IMR-90 (cell line): ENCODE measurements around the gene THBS1. TPM values are rescaled to one million over a fixed set of nuclear protein-coding genes. Genes with fewer than 3 reads are reported as not detected.

Experiments used
- ATAC-seq: fragments of 200-7000 bp; cut with Tn5 transposase; 2 replicates; pipeline ENCODE4 v1.9.1; 2020; ENCODE audit warnings: low read depth, mild to moderate bottlenecking, moderate library complexity
- BruUV-seq: library from RNA; stranded (reverse); fragments of 400-500 nt; replicated peaks from 2 replicates; lab custom pipeline; 2021; lab: Mats Ljungman, UMichigan
- CTCF ChIA-PET: fragments of 300-600 bp; formaldehyde crosslinking; extraction: SDS; loops from one replicate; lab custom pipeline; 2021; ENCODE audit warnings: antibody characterized with exemption; lab: Yijun Ruan, JAX
- POLR2A ChIA-PET: fragments of 300-600 bp; sonication (Branson Sonifier 250); formaldehyde crosslinking; loops from one replicate; lab custom pipeline; 2022; ENCODE audit warnings: antibody characterized with exemption; ENCODE audit not compliant: unreplicated experiment; lab: Charles Lee
- DNase-seq: peaks from one replicate; pipeline ENCODE4 v3.0.0; 2013
- H2AFZ ChIP-seq: replicated peaks from 2 replicates; pipeline ENCODE3; 2013; ENCODE audit warnings: low read length, mild to moderate bottlenecking; ENCODE audit not compliant: poor library complexity
- H2AK5ac ChIP-seq: 2 replicates; pipeline ENCODE4 v1.6.1; 2013; ENCODE audit warnings: low read depth, low read length, inconsistent platforms
- H2AK9ac ChIP-seq: replicated peaks from 2 replicates; pipeline ENCODE3; 2013; ENCODE audit warnings: mild to moderate bottlenecking, low read depth, low read length, moderate library complexity; ENCODE audit not compliant: poor library complexity
- H2BK120ac ChIP-seq: 2 replicates; pipeline ENCODE4 v1.6.1; 2013; ENCODE audit warnings: low read depth, low read length, inconsistent platforms
- H2BK15ac ChIP-seq: 3 replicates; pipeline ENCODE4 v1.6.1; 2013; ENCODE audit warnings: low read depth, low read length, inconsistent platforms
- H2BK20ac ChIP-seq: 2 replicates; pipeline ENCODE4 v1.6.1; 2013; ENCODE audit warnings: low read depth, mild to moderate bottlenecking, inconsistent platforms, low read length, moderate library complexity
- H2BK5ac ChIP-seq: 2 replicates; pipeline ENCODE4 v1.6.1; 2013; ENCODE audit warnings: mild to moderate bottlenecking, low read depth, low read length, inconsistent platforms; ENCODE audit not compliant: poor library complexity, severe bottlenecking
- H3K14ac ChIP-seq: replicated peaks from 2 replicates; pipeline ENCODE4 v1.6.1; 2013; ENCODE audit warnings: low read depth, low read length, inconsistent platforms
- H3K18ac ChIP-seq: 2 replicates; pipeline ENCODE4 v1.6.1; 2013; ENCODE audit warnings: low read depth, low read length, control low read depth
- H3K23ac ChIP-seq: 2 replicates; pipeline ENCODE4 v1.6.1; 2013; ENCODE audit warnings: low read depth, low read length, inconsistent platforms
- H3K27ac ChIP-seq: 2 replicates; pipeline ENCODE4 v1.5.1; 2013; ENCODE audit warnings: mild to moderate bottlenecking, control low read depth, low read length; ENCODE audit not compliant: insufficient read depth
- H3K27me3 ChIP-seq: 2 replicates; pipeline ENCODE4 v1.6.1; 2013; ENCODE audit warnings: low read length; ENCODE audit not compliant: control insufficient read depth, insufficient read depth
- H3K36me3 ChIP-seq: 2 replicates; pipeline ENCODE4 v1.6.1; 2013; ENCODE audit warnings: low read length, mixed read lengths; ENCODE audit not compliant: control insufficient read depth, insufficient read depth
- H3K4ac ChIP-seq: 2 replicates; pipeline ENCODE4 v1.6.1; 2013; ENCODE audit warnings: low read depth, low read length, inconsistent platforms
- H3K4me1 ChIP-seq: 2 replicates; pipeline ENCODE4 v1.6.1; 2013; ENCODE audit warnings: low read length, mixed read lengths; ENCODE audit not compliant: control insufficient read depth, insufficient read depth
- H3K4me2 ChIP-seq: 2 replicates; pipeline ENCODE4 v1.6.1; 2013; ENCODE audit warnings: low read depth, mild to moderate bottlenecking, control low read depth, low read length, moderate library complexity
- H3K4me3 ChIP-seq: 2 replicates; pipeline ENCODE4 v1.5.1; 2013; ENCODE audit warnings: low read depth, mild to moderate bottlenecking, control low read depth, low read length, moderate library complexity; ENCODE audit not compliant: insufficient read depth
- H3K56ac ChIP-seq: 2 replicates; pipeline ENCODE4 v1.6.1; 2013; ENCODE audit warnings: low read length, inconsistent platforms; ENCODE audit not compliant: insufficient read depth; ENCODE audit errors: extremely low read depth
- H3K79me1 ChIP-seq, 2 experiments: 2 replicates each; pipeline ENCODE4 v1.6.1; 2013; ENCODE audit warnings: low read length in 2 of 2, inconsistent platforms in 1 of 2, low read depth in 1 of 2
- H3K9ac ChIP-seq: 2 replicates; pipeline ENCODE4 v1.6.1; 2013; ENCODE audit warnings: low read depth, low read length, control low read depth
- H3K9me1 ChIP-seq: 2 replicates; pipeline ENCODE4 v1.6.1; 2013; ENCODE audit warnings: low read length, inconsistent platforms; ENCODE audit not compliant: insufficient read depth
- H3K9me3 ChIP-seq: 2 replicates; pipeline ENCODE4 v1.6.1; 2013; ENCODE audit warnings: low read length; ENCODE audit not compliant: control insufficient read depth, insufficient read depth
- H4K20me1 ChIP-seq: 2 replicates; pipeline ENCODE4 v1.6.1; 2013; ENCODE audit warnings: low read length, inconsistent platforms; ENCODE audit not compliant: insufficient read depth
- H4K5ac ChIP-seq: 2 replicates; pipeline ENCODE4 v1.6.1; 2013; ENCODE audit warnings: mild to moderate bottlenecking, low read depth, low read length, control low read depth
- H4K8ac ChIP-seq, 2 experiments: 2 replicates each; pipeline ENCODE4 v1.6.1; 2013; ENCODE audit warnings: low read depth in 2 of 2, low read length in 2 of 2, control low read depth in 1 of 2, inconsistent platforms in 1 of 2
- H4K91ac ChIP-seq: 2 replicates; pipeline ENCODE4 v1.6.1; 2013; ENCODE audit warnings: low read depth, low read length, inconsistent platforms; ENCODE audit not compliant: insufficient read depth
- BHLHE40 ChIP-seq: fragments of 150-350 bp; IDR thresholded peaks from 2 replicates; pipeline ENCODE4 v1.6.1; 2016; ENCODE audit warnings: mild to moderate bottlenecking, low read depth, low read length
- CEBPB ChIP-seq: IDR thresholded peaks from 2 replicates; pipeline ENCODE4 v1.6.1; 2012; ENCODE audit warnings: low read depth, low read length, improper control_type of control experiment
- CHD1 ChIP-seq: IDR thresholded peaks from 2 replicates; pipeline ENCODE4 v1.6.1; 2012; ENCODE audit warnings: low read depth, low read length, improper control_type of control experiment
- FOS ChIP-seq: fragments of 150-350 bp; IDR thresholded peaks from 2 replicates; pipeline ENCODE4 v1.6.1; 2016; ENCODE audit warnings: low read depth, low read length
- MAFK ChIP-seq: IDR thresholded peaks from 2 replicates; pipeline ENCODE4 v1.6.1; 2012; ENCODE audit warnings: low read depth, low read length, improper control_type of control experiment
- MAZ ChIP-seq: IDR thresholded peaks from 2 replicates; pipeline ENCODE4 v1.6.1; 2012; ENCODE audit warnings: low read depth, mild to moderate bottlenecking, low read length, improper control_type of control experiment, moderate library complexity, borderline replicate concordance
- MXI1 ChIP-seq: IDR thresholded peaks from 2 replicates; pipeline ENCODE4 v1.6.1; 2012; ENCODE audit warnings: low read depth, mild to moderate bottlenecking, low read length, moderate library complexity, borderline replicate concordance
- NFE2L2 ChIP-seq: fragments of 150-350 bp; IDR thresholded peaks from 2 replicates; pipeline ENCODE4 v1.6.1; 2016; ENCODE audit warnings: low read depth, mild to moderate bottlenecking, low read length
- POLR2A ChIP-seq: IDR thresholded peaks from 2 replicates; pipeline ENCODE4 v1.6.1; 2012; ENCODE audit warnings: mild to moderate bottlenecking, low read depth, low read length
- RAD21 ChIP-seq: IDR thresholded peaks from 2 replicates; pipeline ENCODE4 v1.6.1; 2012; ENCODE audit warnings: low read length, improper control_type of control experiment
- RCOR1 ChIP-seq: IDR thresholded peaks from 2 replicates; pipeline ENCODE4 v1.6.1; 2012; ENCODE audit warnings: mild to moderate bottlenecking, low read length, improper control_type of control experiment; ENCODE audit not compliant: insufficient replicate concordance
- RFX5 ChIP-seq: IDR thresholded peaks from 2 replicates; pipeline ENCODE4 v1.8.0; 2012; ENCODE audit warnings: low read depth, mild to moderate bottlenecking, low read length, moderate library complexity
- SMC3 ChIP-seq: fragments of 150-350 bp; IDR thresholded peaks from 2 replicates; pipeline ENCODE4 v1.6.1; 2016; ENCODE audit warnings: low read depth, mild to moderate bottlenecking, antibody characterized with exemption, low read length, moderate library complexity
- WGBS, 2 experiments: methylation state at CpG; one replicate each; pipeline versions ENCODE4 v1.1.5 to v1.1.7; 2013; ENCODE audit warnings: missing lambda C conversion rate in 2 of 2; ENCODE audit not compliant: insufficient read length in 1 of 2; ENCODE audit errors: extremely low coverage in 2 of 2; 5-methylcytosine and 5-hydroxymethylcytosine counted together
- dilution Hi-C: fragments of 300-500 bp; cut with HindIII; formaldehyde crosslinking; loops from one replicate; pipeline ENCODE4 v1.14.3; 2018; ENCODE audit warnings: low sequenced_read_pairs; ENCODE audit not compliant: unreplicated experiment
- in situ Hi-C: fragments of 300-500 bp; cut with MboI; formaldehyde crosslinking; loops from 3 replicates; pipeline ENCODE4 v1.14.3; 2019; ENCODE audit warnings: low sequenced_read_pairs, inconsistent platforms, mixed read lengths
- intact Hi-C: fragments of 100-400 bp; cut with micrococcal nuclease; formaldehyde crosslinking; loops from 2 replicates; pipeline ENCODE4 v1.10.0; 2022
- polyA plus RNA-seq, 3 experiments: library from polyadenylated mRNA; depleted of rRNA; stranded (reverse); fragments of >200 nt; gene quantifications; 2 replicates each; pipeline ENCODE4 v1.2.3, GENCODE V29; 2012; ENCODE audit warnings: low replicate concordance in 1 of 3
- total RNA-seq: library from RNA; depleted of rRNA; stranded (reverse); fragments of >200 nt; gene quantifications from 2 replicates; pipeline ENCODE4 v1.2.3, GENCODE V29; 2012
- TF ChIP-seq, protein P1 (sequence below): fragments of 150-350 bp; IDR thresholded peaks from 2 replicates; pipeline ENCODE4 v1.6.1; 2016; ENCODE audit warnings: low read depth, mild to moderate bottlenecking, low read length, moderate library complexity, borderline replicate concordance
- TF ChIP-seq, protein P2 (sequence below): fragments of 150-350 bp; IDR thresholded peaks from 2 replicates; pipeline ENCODE4 v1.6.1; 2017; ENCODE audit warnings: mild to moderate bottlenecking, antibody characterized with exemption, low read length, low read depth
- TF ChIP-seq, protein P3 (sequence below): conservative IDR thresholded peaks from 2 replicates; pipeline ENCODE4 v1.5.1; 2012; ENCODE audit warnings: mild to moderate bottlenecking, low read depth, low read length, improper control_type of control experiment

Gene THBS1
- total and polyA plus RNA-seq, 2 of the 4 experiments (the other 2 are of a cell fraction), result 1,562 to 4,071 TPM

DNA sequence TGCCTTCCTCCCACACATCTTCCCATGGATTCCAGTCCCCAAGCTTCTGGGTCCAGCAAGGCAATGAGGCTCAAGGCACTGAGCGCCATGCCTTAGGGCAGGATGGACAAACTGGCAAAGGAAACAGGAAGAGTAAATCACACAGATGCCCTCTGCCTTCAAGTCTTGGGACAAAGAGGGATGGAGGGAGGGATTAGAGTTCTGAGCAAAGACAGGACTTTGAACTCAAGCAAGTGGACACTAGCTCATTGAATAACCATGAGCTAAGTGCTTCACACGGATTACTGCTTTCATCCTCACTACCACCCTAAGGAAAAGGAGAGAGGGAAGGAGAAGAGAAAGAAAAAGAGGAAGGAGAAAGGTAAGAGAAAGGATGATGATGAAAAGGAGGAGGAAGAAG lies 7.6 kb upstream of the THBS1 start:
- Histone ChIP-seq H3K56ac (no peak overlapping the region), H2BK5ac (no peak overlapping the region), H2AK9ac (no peak overlapping the region), H2BK120ac (no peak overlapping the region; the same call in 1 of the 2 replicates), H3K14ac (0 out of 2 replicates have a peak overlapping the region, but pooled peaks have one; percentile 33), H4K20me1 (no peaks in the 10 kb centered on the region), H3K27me3 (no peaks in the 10 kb centered on the region), H2AFZ (no peak overlapping the region), H3K18ac (no peak overlapping the region), H2AK5ac (peak overlapping the region; percentile 54; the same call in 1 of the 2 replicates), H3K27ac (no peak overlapping the region), H3K9me1 (peaks cover 3% of the 10 kb centered on the region; the same call in 1 of the 2 replicates), H3K23ac (no peak overlapping the region), H3K36me3 (no peaks in the 10 kb centered on the region), H4K8ac (no peak overlapping the region), H4K91ac (no peak overlapping the region), H3K4ac (peak overlapping the region; percentile 11; the same call in 1 of the 2 replicates), H3K9me3 (no peaks in the 10 kb centered on the region), H2BK20ac (peak overlapping the region; percentile 30; the same call in 1 of the 2 replicates), H4K5ac (no peak overlapping the region; the same call in 1 of the 2 replicates), H3K4me2 (no peak overlapping the region), H3K4me3 (no peak overlapping the region), H3K9ac (no peak overlapping the region), H3K4me1 (peaks cover 3% of the 10 kb centered on the region; the same call in 1 of the 2 replicates), H3K79me1 (peaks cover 0 to under 1% of the 10 kb centered on the region in 2 experiments; a peak in 1 of 4 replicates), H2BK15ac (peak overlapping the region; percentile 5; the same call in 1 of the 3 replicates)
- ATAC-seq (no peak), DNase-seq (no peak)
- TF ChIP-seq, protein P1, sequence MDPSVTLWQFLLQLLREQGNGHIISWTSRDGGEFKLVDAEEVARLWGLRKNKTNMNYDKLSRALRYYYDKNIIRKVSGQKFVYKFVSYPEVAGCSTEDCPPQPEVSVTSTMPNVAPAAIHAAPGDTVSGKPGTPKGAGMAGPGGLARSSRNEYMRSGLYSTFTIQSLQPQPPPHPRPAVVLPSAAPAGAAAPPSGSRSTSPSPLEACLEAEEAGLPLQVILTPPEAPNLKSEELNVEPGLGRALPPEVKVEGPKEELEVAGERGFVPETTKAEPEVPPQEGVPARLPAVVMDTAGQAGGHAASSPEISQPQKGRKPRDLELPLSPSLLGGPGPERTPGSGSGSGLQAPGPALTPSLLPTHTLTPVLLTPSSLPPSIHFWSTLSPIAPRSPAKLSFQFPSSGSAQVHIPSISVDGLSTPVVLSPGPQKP, result no peak
- TF ChIP-seq RFX5 (no peak), SMC3 (no peak), MAZ (no peak), RCOR1 (no peak), BHLHE40 (no peak), CHD1 (no peak), RAD21 (no peak), NFE2L2 (no peak), MXI1 (no peak), MAFK (no peak), POLR2A (no peak), FOS (no peak), CEBPB (no peak)
- TF ChIP-seq, protein P2, sequence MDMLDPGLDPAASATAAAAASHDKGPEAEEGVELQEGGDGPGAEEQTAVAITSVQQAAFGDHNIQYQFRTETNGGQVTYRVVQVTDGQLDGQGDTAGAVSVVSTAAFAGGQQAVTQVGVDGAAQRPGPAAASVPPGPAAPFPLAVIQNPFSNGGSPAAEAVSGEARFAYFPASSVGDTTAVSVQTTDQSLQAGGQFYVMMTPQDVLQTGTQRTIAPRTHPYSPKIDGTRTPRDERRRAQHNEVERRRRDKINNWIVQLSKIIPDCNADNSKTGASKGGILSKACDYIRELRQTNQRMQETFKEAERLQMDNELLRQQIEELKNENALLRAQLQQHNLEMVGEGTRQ, result no peak
- TF ChIP-seq, protein P3, sequence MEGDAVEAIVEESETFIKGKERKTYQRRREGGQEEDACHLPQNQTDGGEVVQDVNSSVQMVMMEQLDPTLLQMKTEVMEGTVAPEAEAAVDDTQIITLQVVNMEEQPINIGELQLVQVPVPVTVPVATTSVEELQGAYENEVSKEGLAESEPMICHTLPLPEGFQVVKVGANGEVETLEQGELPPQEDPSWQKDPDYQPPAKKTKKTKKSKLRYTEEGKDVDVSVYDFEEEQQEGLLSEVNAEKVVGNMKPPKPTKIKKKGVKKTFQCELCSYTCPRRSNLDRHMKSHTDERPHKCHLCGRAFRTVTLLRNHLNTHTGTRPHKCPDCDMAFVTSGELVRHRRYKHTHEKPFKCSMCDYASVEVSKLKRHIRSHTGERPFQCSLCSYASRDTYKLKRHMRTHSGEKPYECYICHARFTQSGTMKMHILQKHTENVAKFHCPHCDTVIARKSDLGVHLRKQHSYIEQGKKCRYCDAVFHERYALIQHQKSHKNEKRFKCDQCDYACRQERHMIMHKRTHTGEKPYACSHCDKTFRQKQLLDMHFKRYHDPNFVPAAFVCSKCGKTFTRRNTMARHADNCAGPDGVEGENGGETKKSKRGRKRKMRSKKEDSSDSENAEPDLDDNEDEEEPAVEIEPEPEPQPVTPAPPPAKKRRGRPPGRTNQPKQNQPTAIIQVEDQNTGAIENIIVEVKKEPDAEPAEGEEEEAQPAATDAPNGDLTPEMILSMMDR, result no peak
- WGBS, 2 experiments, result no CpG with 5 or more reads among the region's 2 CpGs
- intact Hi-C loops (no loop called here), in situ Hi-C loops (no loop called here), dilution Hi-C loops (no loop called here)
- CTCF ChIA-PET, result no interaction called here
- BruUV-seq, result no TSS peak
- POLR2A ChIA-PET, result no interaction called here
